GM20000 (cell line): Measurements from ENCODE around the gene ADD1.

Experiments
- DNase-seq: peaks from one replicate; pipeline ENCODE4 v3.0.0; 2012; ENCODE audit warnings: low spot score
- CTCF ChIP-seq: IDR thresholded peaks from 2 replicates; pipeline ENCODE4 v1.5.1; 2012; ENCODE audit warnings: mild to moderate bottlenecking, control low read depth; ENCODE audit errors: extremely low read depth, missing control alignments

ADD1 gene

GRCh38 chr4:2814627-2815270, 28.9 kb upstream of the ADD1 start:
- peak; percentile 3 for TF ChIP-seq CTCF
- no peak for DNase-seq

GRCh38 chr4:2816401-2816954, 27.2 kb upstream of the ADD1 start:
- DNase-seq: no peak
- no peak for TF ChIP-seq CTCF

GRCh38 chr4:2817137-2817536, 26.5 kb upstream of the ADD1 start:
- no peak for TF ChIP-seq CTCF
- no peak for DNase-seq

- peak; percentile 86 for DNase-seq
- no peak for TF ChIP-seq CTCF
Observed at GRCh38 chr4:2817701-2818350, 25.8 kb upstream of the ADD1 start.

- peak; percentile 68 for DNase-seq
- TF ChIP-seq CTCF: no peak
Observed at GRCh38 chr4:2818351-2818939, 25.2 kb upstream of the ADD1 start.

GRCh38 chr4:2819244-2820215, 24.1 kb upstream of the ADD1 start:
- no peak for TF ChIP-seq CTCF
- DNase-seq: no peak
